ENCODE data around the gene RFPL1.

Gene RFPL1

GRCh38 chr22:29435236-29436136 is 2.9 kb upstream of the RFPL1 start:
- no peak for DNase-seq (ENCODE audit: low read depth, low spot score)

GRCh38 chr22:29442976-29443375 is 4.6 kb downstream of the RFPL1 start:
- DNase-seq (ENCODE audit: low read depth, low spot score): no peak
- no peak overlapping the region for H3K4me3 ChIP-seq (ENCODE audit: low read length)

More at GRCh38 chr22:29435236-29436136, 2.9 kb upstream of the RFPL1 start:
- no peak overlapping the region for H3K4me3 ChIP-seq (ENCODE audit: low read length)

GRCh38 chr22:29443452-29443851 is 5.1 kb downstream of the RFPL1 start:
- DNase-seq (ENCODE audit: low read depth, low spot score): no peak
- H3K4me3 ChIP-seq (ENCODE audit: low read length): no peak overlapping the region

- H3K4me3 ChIP-seq (ENCODE audit: low read length): no peak overlapping the region
- no peak for DNase-seq (ENCODE audit: low read depth, low spot score)
Measured at GRCh38 chr22:29443861-29444792, 5.7 kb downstream of the RFPL1 start.

GRCh38 chr22:29445508-29445907 is 7.1 kb downstream of the RFPL1 start:
- H3K4me3 ChIP-seq (ENCODE audit: low read length): no peak overlapping the region
- DNase-seq (ENCODE audit: low read depth, low spot score): no peak

GRCh38 chr22:29447906-29448305 is 9.5 kb downstream of the RFPL1 start:
- no peak overlapping the region for H3K4me3 ChIP-seq (ENCODE audit: low read length)
- no peak for DNase-seq (ENCODE audit: low read depth, low spot score)

GRCh38 chr22:29449296-29449875 is 11.0 kb downstream of the RFPL1 start:
- H3K4me3 ChIP-seq (ENCODE audit: low read length): no peak overlapping the region

GRCh38 chr22:29450222-29450621 is 11.8 kb downstream of the RFPL1 start:
- no peak overlapping the region for H3K4me3 ChIP-seq (ENCODE audit: low read length)
- DNase-seq (ENCODE audit: low read depth, low spot score): no peak

More at GRCh38 chr22:29449296-29449875, 11.0 kb downstream of the RFPL1 start:
- no peak for DNase-seq (ENCODE audit: low read depth, low spot score)

GRCh38 chr22:29451863-29452262 is 13.5 kb downstream of the RFPL1 start:
- DNase-seq (ENCODE audit: low read depth, low spot score): no peak

GRCh38 chr22:29454276-29454675 is 15.9 kb downstream of the RFPL1 start:
- no peak overlapping the region for H3K4me3 ChIP-seq (ENCODE audit: low read length)
- DNase-seq (ENCODE audit: low read depth, low spot score): no peak

More at GRCh38 chr22:29451863-29452262, 13.5 kb downstream of the RFPL1 start:
- H3K4me3 ChIP-seq (ENCODE audit: low read length): no peak overlapping the region

GRCh38 chr22:29456211-29456671 is 17.9 kb downstream of the RFPL1 start:
- no peak overlapping the region for H3K4me3 ChIP-seq (ENCODE audit: low read length)
- no peak for DNase-seq (ENCODE audit: low read depth, low spot score)

- peak; percentile 31 for DNase-seq (ENCODE audit: low read depth, low spot score)
- H3K4me3 ChIP-seq (ENCODE audit: low read length): no peak overlapping the region
Measured at GRCh38 chr22:29457730-29458129, 19.3 kb downstream of the RFPL1 start.

GRCh38 chr22:29458551-29458950 is 20.2 kb downstream of the RFPL1 start:
- DNase-seq (ENCODE audit: low read depth, low spot score): no peak
- H3K4me3 ChIP-seq (ENCODE audit: low read length): no peak overlapping the region

- H3K4me3 ChIP-seq (ENCODE audit: low read length): no peak overlapping the region
- DNase-seq (ENCODE audit: low read depth, low spot score): no peak
Measured at GRCh38 chr22:29459773-29460172, 21.4 kb downstream of the RFPL1 start.

- DNase-seq (ENCODE audit: low read depth, low spot score): no peak
- H3K4me3 ChIP-seq (ENCODE audit: low read length): no peak overlapping the region
Measured at GRCh38 chr22:29461263-29461662, 22.9 kb downstream of the RFPL1 start.

- no peak for DNase-seq (ENCODE audit: low read depth, low spot score)
- no peak overlapping the region for H3K4me3 ChIP-seq (ENCODE audit: low read length)
Measured at GRCh38 chr22:29463629-29464028, 25.2 kb downstream of the RFPL1 start.

- DNase-seq (ENCODE audit: low read depth, low spot score): no peak
- no peak overlapping the region for H3K4me3 ChIP-seq (ENCODE audit: low read length)
Measured at GRCh38 chr22:29464581-29464980, 26.2 kb downstream of the RFPL1 start.

- no peak overlapping the region for H3K4me3 ChIP-seq (ENCODE audit: low read length)
- no peak for DNase-seq (ENCODE audit: low read depth, low spot score)
Measured at GRCh38 chr22:29469755-29470154, 31.4 kb downstream of the RFPL1 start.

GRCh38 chr22:29470159-29470855 is 31.9 kb downstream of the RFPL1 start:
- no peak overlapping the region for H3K4me3 ChIP-seq (ENCODE audit: low read length)
- DNase-seq (ENCODE audit: low read depth, low spot score): peak; percentile 19

Data from Jurkat, Clone E6-1 (cell line).